NB4 (cell line): ENCODE data around the gene KBTBD3.

Source experiments
- CTCF ChIP-seq: IDR thresholded peaks from one replicate; pipeline ENCODE4 v1.5.1; 2012; ENCODE audit warnings: low read depth, low read length
- MAX ChIP-seq: IDR thresholded peaks from 2 replicates; pipeline ENCODE4 v1.6.1; 2011; ENCODE audit warnings: low read depth, low read length
- POLR2A ChIP-seq: IDR thresholded peaks from 2 replicates; pipeline ENCODE4 v1.6.1; 2011; ENCODE audit warnings: mild to moderate bottlenecking; ENCODE audit not compliant: insufficient read length; ENCODE audit errors: extremely low read depth

GRCh38 chr11:106063009-106063408, 14.1 kb downstream of the KBTBD3 start:
- TF ChIP-seq CTCF (no peak), POLR2A (no peak), MAX (no peak)
